OCI-LY7 (cell line): ENCODE data around the gene ZNF639.

ENCODE experiments used
- CTCF ChIP-seq: fragments of 200-600 bp; sonication (generic); conservative IDR thresholded peaks from 2 replicates; pipeline ENCODE4 v1.5.1; 2014; ENCODE audit warnings: mild to moderate bottlenecking, antibody characterized with exemption, low read length, moderate library complexity, mixed read lengths
- EZH2phosphoT487 ChIP-seq: fragments of 200-600 bp; sonication (generic); IDR thresholded peaks from 2 replicates; pipeline ENCODE4 v1.6.1; 2018; ENCODE audit warnings: low read depth, borderline replicate concordance, mild to moderate bottlenecking, mixed run types, antibody characterized with exemption, low read length, moderate library complexity, mixed read lengths

GRCh38 chr3:179336345-179336929, 13.6 kb downstream of the ZNF639 start:
- TF ChIP-seq CTCF (no peak), EZH2phosphoT487 (no peak)
